Small intestine (tissue), 7 donors: ENCODE results near the gene PLD2. TPM values are rescaled to one million over a fixed set of nuclear protein-coding genes. Genes with fewer than 3 reads are reported as not detected.
A peak's percentile ranks its signal among the peaks of the same experiment; 100 is the strongest.

ENCODE experiments used
- DNase-seq, 2 donors: peaks; one replicate each; pipeline versions ENCODE4 v3.0.0 to v3.0.0-alpha.2; 2013
- FAIRE-seq: peaks from 2 replicates; lab custom pipeline; 2012; peaks lifted over from hg19 to GRCh38; lab: Jason Lieb, UNC
- H3K27ac ChIP-seq, 3 donors: one replicate each; pipeline ENCODE4 v1.5.1; 2013; ENCODE audit warnings: low read length in 2 of 3, mild to moderate bottlenecking in 2 of 3, control low read depth in 1 of 3, inconsistent platforms in 1 of 3, low read depth in 1 of 3, moderate library complexity in 1 of 3
- H3K27me3 ChIP-seq, 3 donors: one replicate each; pipeline ENCODE4 v1.6.1; 2013; ENCODE audit warnings: low read length in 3 of 3, inconsistent platforms in 1 of 3; ENCODE audit not compliant: control insufficient read depth in 3 of 3, insufficient read depth in 3 of 3
- H3K36me3 ChIP-seq, 3 donors: one replicate each; pipeline ENCODE4 v1.6.1; 2013; ENCODE audit warnings: low read length in 3 of 3, inconsistent platforms in 1 of 3, low read depth in 1 of 3, mild to moderate bottlenecking in 1 of 3, moderate library complexity in 1 of 3; ENCODE audit not compliant: control insufficient read depth in 3 of 3, insufficient read depth in 2 of 3
- H3K4me1 ChIP-seq, 3 donors: one replicate each; pipeline ENCODE4 v1.6.1; 2013; ENCODE audit warnings: low read length in 2 of 3, inconsistent platforms in 1 of 3, low read depth in 1 of 3, mild to moderate bottlenecking in 1 of 3, moderate library complexity in 1 of 3; ENCODE audit not compliant: control insufficient read depth in 3 of 3, insufficient read depth in 2 of 3
- H3K4me3 ChIP-seq, 3 donors: one replicate each; pipeline ENCODE4 v1.5.1; 2013; ENCODE audit warnings: low read length in 3 of 3, control low read depth in 1 of 3, inconsistent platforms in 1 of 3, low read depth in 1 of 3, mild to moderate bottlenecking in 1 of 3, moderate library complexity in 1 of 3
- H3K9me3 ChIP-seq, 2 donors: one replicate each; pipeline ENCODE4 v1.6.1; 2013; ENCODE audit warnings: low read depth in 1 of 2, low read length in 1 of 2; ENCODE audit not compliant: control insufficient read depth in 2 of 2, insufficient read depth in 1 of 2
- WGBS, 3 donors: extraction: QIAGEN DNeasy Blood & Tissue Kit; methylation state at CpG; one replicate each; pipeline ENCODE4 v1.1.7; 2013; 5-methylcytosine and 5-hydroxymethylcytosine counted together
- polyA plus RNA-seq, 4 donors: library from polyadenylated mRNA; stranded (reverse) in 3 of 4; unstranded in 1 of 4; fragments of 200-250 nt in 3 of 4; fragments of 120-200 nt in 1 of 4; gene quantifications; one replicate each; pipeline versions ENCODE4 v1.2.1 to v1.2.3, GENCODE V29; 2013
- donor health status: healthy with polysubstance abuse.
- donor health status: control.
- donor health status: control.
- donor health status: Bipolar disorder and iron deficiency.
- donor health status: healthy.

PLD2 gene
- polyA plus RNA-seq, 4 donors = 9.2 to 18.8 (median 10.7) TPM

DNA sequence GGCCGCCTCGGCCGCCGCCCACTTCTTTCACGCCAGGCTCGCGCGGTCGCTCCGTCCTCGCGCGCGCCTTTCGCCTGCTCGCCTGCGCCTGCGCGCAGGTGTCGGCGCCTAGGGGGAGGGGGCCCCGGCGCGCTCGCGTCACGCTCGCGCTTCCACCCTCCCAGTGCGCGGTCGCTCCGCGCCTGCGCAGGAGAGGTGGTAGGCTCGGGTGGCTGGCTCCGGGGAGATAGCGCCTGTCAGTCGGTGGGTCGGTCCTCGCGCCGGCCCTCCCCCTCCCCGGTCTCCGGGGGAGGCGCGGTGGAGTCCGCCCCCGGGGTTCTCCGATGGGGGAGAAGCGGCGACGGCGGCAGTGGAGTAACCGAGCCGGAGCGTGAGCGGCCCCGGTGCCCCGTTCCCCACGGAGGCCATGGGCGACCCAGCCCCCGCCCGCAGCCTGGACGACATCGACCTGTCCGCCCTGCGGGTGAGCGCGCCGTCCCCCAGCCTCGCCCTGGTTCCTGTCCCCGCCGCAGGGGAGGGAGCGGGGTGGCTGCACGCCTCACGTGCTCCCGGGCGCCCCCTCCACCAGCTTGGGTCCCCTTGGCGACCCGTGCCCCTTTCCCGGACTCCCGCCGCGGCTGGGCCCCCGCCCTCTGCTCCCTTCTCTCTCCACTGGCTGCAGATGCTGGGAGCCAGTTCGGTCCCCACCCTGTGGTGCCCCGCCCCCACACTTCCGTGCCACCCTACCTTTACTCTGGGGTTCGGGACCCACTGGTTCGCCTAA is 26.4 kb downstream of the PLD2 start, which contains the start of gene MINK1:
TSS of gene MINK1 (plus strand) at position 163 of the 763 bp plus-strand sequence. CDS start at position 407, 244 bp downstream.
- H3K27me3 ChIP-seq = no peaks in the 10 kb centered on the region
- peak within 1 kb of the TSS; percentile 86 to 97 (median 95) for H3K27ac ChIP-seq
- H3K9me3 ChIP-seq = no peaks in the 10 kb centered on the region
- FAIRE-seq (no peak), DNase-seq (peak; percentile 96 to 98)
- peaks cover 0 to 21% (median 7%) of the 10 kb centered on the region in 3 donors for H3K36me3 ChIP-seq
- peaks cover 3 to 28% (median 10%) of the 10 kb centered on the region in 3 donors for H3K4me1 ChIP-seq
- peak within 1 kb of the TSS; percentile 56 to 93 (median 90) for H3K4me3 ChIP-seq
- 0 to 1% (median 0%) methylated on average over 37 to 91 of the region's 91 CpGs for WGBS, 3 donors

DNA sequence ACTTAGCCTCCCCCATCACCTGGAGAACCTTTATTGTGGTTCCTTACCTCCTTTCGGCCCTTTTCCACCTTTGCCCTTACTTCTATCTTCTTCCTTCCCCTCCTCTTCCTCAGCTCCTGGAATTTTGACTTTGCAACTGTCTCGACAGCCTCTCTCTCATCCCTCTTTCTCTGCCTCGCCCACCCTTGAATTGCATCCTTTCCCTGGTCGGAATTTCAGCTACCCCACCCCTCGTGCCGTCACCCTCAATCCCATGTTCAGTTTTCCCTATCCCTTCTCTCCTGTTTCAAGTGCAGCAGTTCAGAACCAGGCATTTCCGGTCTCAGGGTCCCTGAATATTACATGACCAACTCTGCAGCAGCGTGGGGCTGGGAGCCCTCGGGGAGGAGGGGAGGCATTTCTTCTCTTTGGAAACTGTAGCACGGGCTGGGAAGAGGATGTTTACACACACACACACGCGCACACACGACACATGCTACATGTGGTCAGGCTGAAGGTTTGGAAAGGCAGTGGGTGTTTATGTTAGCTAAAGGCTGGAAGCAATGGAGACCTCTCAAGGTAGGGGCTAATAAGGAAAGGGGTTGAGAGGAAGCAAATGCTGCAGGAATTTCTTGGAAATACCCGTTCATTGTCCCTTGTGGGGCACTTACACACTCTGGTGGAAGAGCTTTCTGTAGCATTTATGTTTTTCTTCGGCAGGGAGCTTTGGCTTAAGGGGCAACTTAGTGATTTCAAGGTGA is 27.2 kb downstream of the PLD2 start:
- 2 to 5% (median 5%) methylated on average over 15 of the region's 15 CpGs for WGBS, 3 donors
- Histone ChIP-seq H3K36me3 (peaks cover 0 to 22% (median 7%) of the 10 kb centered on the region in 3 donors), H3K9me3 (no peaks in the 10 kb centered on the region), H3K27me3 (no peaks in the 10 kb centered on the region), H3K27ac (peak overlapping the region; percentile 86 to 97 (median 95)), H3K4me1 (peaks cover 3 to 32% (median 10%) of the 10 kb centered on the region in 3 donors), H3K4me3 (peak overlapping the region; percentile 56 to 93 (median 90))
- DNase-seq (peak; percentile 49 to 71), FAIRE-seq (no peak)

DNA sequence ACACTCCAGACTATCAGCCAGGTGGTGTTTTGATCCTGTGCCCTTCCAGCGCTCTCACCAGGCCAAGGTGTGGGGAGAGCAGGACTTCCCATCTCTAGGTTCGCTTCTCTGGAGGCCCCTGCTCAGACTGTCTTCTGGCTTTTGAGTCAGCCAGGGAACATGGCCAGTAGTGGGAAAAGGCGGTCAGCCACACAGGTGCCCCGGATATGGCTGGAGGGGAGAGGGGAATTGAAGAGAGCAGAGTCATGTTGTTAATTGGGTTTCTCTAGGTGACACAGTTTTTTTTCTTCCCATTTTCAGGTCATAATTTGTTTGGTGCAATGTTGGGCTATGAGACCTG is 27.7 kb downstream of the PLD2 start:
- 24 to 49% (median 28%) methylated on average over 4 of the region's 4 CpGs for WGBS, 3 donors
- H3K9me3 ChIP-seq = no peaks in the 10 kb centered on the region
- DNase-seq = peak in 1 of 2 donors; percentile 50
- no peaks in the 10 kb centered on the region for H3K27me3 ChIP-seq
- H3K36me3 ChIP-seq = peaks cover 0 to 22% (median 7%) of the 10 kb centered on the region in 3 donors
- H3K4me3 ChIP-seq = peak overlapping the region in 2 of 3 donors; percentile 56 to 90
- H3K4me1 ChIP-seq = peaks cover 3 to 32% (median 10%) of the 10 kb centered on the region in 3 donors
- H3K27ac ChIP-seq = peak overlapping the region; percentile 86 to 97 (median 95)
- no peak for FAIRE-seq

DNA sequence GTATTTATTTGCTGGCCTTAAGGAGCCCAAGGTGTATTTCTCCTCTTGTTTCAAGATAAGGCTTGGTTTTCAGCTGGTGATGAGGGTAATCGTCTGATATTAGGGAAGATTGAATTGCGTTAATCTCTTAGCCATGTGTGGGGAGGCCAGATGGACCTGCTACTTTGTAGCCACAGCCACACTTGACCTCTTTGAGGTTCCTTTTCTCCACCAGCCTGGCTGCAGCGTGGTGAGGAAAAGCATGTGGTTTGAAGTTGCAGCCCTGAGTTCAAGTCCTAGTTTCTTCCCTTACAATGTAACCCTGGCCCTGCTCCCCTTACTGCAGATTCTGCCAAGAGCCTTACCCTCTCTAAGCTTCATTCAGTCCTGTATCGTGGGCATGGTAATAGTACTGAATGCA is 29.3 kb downstream of the PLD2 start:
- WGBS, 3 donors = 43 to 63% (median 50%) methylated on average over 4 of the region's 4 CpGs
- no peaks in the 10 kb centered on the region for H3K27me3 ChIP-seq
- no peak overlapping the region for H3K4me3 ChIP-seq
- peak overlapping the region in 2 of 3 donors; percentile 95 to 97 for H3K27ac ChIP-seq
- DNase-seq (no peak), FAIRE-seq (no peak)
- H3K36me3 ChIP-seq = peaks cover 0 to 28% (median 7%) of the 10 kb centered on the region in 3 donors
- no peaks in the 10 kb centered on the region for H3K9me3 ChIP-seq
- H3K4me1 ChIP-seq = peaks cover 3 to 38% (median 10%) of the 10 kb centered on the region in 3 donors

DNA sequence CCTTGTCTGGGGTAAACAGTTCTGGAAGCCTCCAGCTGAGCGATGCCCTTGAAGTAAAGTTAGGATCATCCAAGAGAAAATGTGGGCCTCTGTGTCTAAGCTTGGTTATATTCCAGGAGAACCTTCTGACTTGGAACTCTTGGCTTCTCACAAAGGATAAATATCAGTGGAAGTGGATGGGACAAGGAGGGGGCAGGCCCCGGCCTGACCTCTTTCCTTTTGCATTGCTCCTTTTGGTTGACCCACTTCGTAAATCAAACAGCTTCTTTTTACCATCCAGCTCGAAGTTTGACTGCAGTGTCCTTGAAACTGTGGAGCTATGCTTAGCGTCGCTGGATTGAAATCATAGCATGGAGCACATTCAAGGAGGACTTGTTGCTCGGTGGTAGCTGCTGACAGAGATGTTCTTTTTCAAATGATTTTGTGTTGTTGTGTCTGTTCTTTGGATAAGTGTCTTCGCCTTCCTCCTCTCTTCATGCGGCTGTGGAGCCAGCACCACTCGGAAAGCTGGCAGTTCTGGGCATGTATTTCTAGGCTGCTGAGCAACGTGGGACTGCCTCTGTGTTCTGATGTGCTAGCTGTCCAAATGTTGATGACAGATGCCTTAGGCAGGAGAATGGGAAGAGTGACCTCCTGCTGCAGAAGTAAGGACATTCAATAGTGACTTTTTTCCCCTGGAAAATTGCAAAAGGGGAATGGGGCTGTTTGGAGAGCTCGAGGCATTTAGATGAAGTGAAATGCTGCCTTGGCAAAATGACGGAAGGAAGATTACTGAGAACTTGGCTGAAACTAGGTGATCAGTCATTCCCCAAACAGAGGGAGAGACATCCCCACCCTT is 30.7 kb downstream of the PLD2 start:
- DNase-seq (no peak), FAIRE-seq (no peak)
- Histone ChIP-seq H3K27ac (no peak overlapping the region), H3K27me3 (no peaks in the 10 kb centered on the region), H3K4me3 (no peak overlapping the region), H3K36me3 (peaks cover 0 to 34% (median 7%) of the 10 kb centered on the region in 3 donors), H3K4me1 (peaks cover 3 to 38% (median 10%) of the 10 kb centered on the region in 3 donors), H3K9me3 (no peaks in the 10 kb centered on the region)
- 65 to 80% (median 76%) methylated on average over 13 of the region's 13 CpGs for WGBS, 3 donors

DNA sequence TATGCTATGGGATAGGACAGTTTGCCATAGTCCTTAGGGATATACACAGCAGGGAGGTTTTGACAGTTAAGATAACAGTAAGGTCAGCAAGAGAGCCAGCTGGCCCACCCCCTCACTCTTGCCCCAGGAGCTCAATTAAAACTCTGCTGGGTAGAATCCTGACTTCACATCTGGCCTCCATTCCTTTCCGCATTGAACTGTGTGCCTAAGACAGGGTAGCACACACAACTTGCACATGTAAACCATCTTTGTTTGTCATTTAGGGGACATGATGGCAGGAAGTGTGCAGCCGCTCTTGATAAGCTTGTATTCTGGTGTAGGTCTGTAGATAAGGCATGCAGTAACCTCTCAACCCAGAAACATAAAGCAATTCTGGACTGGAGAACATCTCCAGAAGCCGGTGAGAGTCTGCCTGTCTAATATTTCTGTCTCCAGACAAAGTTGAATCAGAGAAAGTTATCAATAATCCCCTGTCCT is 31.4 kb downstream of the PLD2 start:
- no peak for FAIRE-seq
- Histone ChIP-seq H3K36me3 (peaks cover 0 to 37% (median 7%) of the 10 kb centered on the region in 3 donors), H3K27ac (no peak overlapping the region), H3K4me1 (peaks cover 3 to 38% (median 10%) of the 10 kb centered on the region in 3 donors), H3K4me3 (no peak overlapping the region), H3K27me3 (no peaks in the 10 kb centered on the region), H3K9me3 (no peaks in the 10 kb centered on the region)
- 72 to 81% (median 79%) methylated on average over 3 of the region's 3 CpGs for WGBS, 3 donors
- DNase-seq = no peak

DNA sequence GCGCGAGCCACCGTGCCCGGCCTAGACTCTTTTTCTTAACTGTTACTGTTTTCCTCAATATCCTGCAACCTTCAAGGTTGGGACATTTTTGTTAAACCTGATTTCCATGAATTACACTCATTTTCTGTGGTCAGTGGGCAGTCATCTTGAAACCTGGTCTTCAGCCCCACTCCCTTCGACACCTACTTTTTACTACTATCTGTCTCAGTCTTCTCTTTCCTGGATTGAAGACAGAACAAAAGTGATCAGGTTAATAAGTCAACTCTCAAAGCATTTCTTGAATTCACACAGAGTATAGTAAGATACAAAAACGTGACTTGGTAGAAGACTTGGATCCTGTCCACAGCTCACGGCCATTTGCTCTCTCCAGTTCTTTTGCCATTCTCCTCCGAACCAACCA is 32.3 kb downstream of the PLD2 start:
- H3K27ac ChIP-seq = no peak overlapping the region
- H3K27me3 ChIP-seq = no peaks in the 10 kb centered on the region
- H3K36me3 ChIP-seq = peaks cover 0 to 43% (median 7%) of the 10 kb centered on the region in 3 donors
- DNase-seq (no peak), FAIRE-seq (no peak)
- H3K4me1 ChIP-seq = peaks cover 3 to 38% (median 10%) of the 10 kb centered on the region in 3 donors
- no peaks in the 10 kb centered on the region for H3K9me3 ChIP-seq
- no peak overlapping the region for H3K4me3 ChIP-seq
- 88 to 91% (median 89%) methylated on average over 8 of the region's 8 CpGs for WGBS, 3 donors
